Measurements from ENCODE around the gene PAPLN. TPM values are rescaled to one million over a fixed set of nuclear protein-coding genes. Genes with fewer than 3 reads are reported as not detected.
"Not testable (repeated sequence)": the region's sequence is repeated elsewhere in the genome, so short reads cannot be mapped to it uniquely, and the experiment has no call there.

PAPLN gene
- total RNA-seq, 1 experiment from 2014 or later, result not detected

DNA sequence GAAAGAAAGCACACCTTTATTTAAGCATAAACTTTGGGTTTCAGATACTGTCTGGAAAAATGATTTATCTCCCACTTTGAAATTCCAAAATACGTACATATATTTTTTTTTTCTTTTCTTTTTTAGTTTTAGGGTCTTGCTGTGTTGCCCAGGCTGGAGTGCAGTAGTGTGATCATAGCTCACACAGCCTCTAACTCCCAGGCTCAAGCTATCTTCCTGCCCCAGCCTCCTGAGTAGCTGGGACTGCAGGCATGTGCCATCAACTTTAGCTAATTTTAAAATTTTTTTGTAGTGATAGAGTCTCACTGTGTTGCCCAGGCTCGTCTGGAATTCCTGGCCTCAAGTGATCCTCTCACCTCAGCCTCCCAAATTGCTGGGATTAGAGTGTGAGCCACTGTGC is 45.9 kb upstream of the PAPLN start:
- Histone ChIP-seq H3K4me3 (no peak overlapping the region), H3F3A (ENCODE audit: insufficient read depth, low read depth) (peaks cover 10% of the 10 kb centered on the region; the same call in 1 of the 2 replicates), H3K4me2 (no peak overlapping the region), H3K4me1 (replicated peaks; ENCODE audit: insufficient read depth) (peaks cover 10% of the 10 kb centered on the region), H2AFZ (no peak overlapping the region), H4K20me1 (ENCODE audit: insufficient read depth) (no peaks in the 10 kb centered on the region; the same call in 1 of the 2 replicates), H3K36me3 (ENCODE audit: low read depth) (no peaks in the 10 kb centered on the region; the same call in 1 of the 2 replicates), H3K27me3 (ENCODE audit: insufficient read depth, low read depth) (no peaks in the 10 kb centered on the region), H3K27ac (no peak overlapping the region), H3K9me2 (ENCODE audit: insufficient read depth) (no peaks in the 10 kb centered on the region), H3K79me2 (ENCODE audit: low read depth) (no peaks in the 10 kb centered on the region), H3K9me3 (ENCODE audit: insufficient read depth, low read depth) (no peaks in the 10 kb centered on the region)
- TF ChIP-seq EZH2 (IDR thresholded peaks at IDR 0.05; ENCODE audit: low read depth), result no peak
- TF ChIP-seq, protein P1, sequence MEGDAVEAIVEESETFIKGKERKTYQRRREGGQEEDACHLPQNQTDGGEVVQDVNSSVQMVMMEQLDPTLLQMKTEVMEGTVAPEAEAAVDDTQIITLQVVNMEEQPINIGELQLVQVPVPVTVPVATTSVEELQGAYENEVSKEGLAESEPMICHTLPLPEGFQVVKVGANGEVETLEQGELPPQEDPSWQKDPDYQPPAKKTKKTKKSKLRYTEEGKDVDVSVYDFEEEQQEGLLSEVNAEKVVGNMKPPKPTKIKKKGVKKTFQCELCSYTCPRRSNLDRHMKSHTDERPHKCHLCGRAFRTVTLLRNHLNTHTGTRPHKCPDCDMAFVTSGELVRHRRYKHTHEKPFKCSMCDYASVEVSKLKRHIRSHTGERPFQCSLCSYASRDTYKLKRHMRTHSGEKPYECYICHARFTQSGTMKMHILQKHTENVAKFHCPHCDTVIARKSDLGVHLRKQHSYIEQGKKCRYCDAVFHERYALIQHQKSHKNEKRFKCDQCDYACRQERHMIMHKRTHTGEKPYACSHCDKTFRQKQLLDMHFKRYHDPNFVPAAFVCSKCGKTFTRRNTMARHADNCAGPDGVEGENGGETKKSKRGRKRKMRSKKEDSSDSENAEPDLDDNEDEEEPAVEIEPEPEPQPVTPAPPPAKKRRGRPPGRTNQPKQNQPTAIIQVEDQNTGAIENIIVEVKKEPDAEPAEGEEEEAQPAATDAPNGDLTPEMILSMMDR (conservative IDR thresholded peaks at IDR 0.05), result no peak
- no TSS peak for BruUV-seq (replicated peaks)
- intact Hi-C loops (cut with micrococcal nuclease; ENCODE audit: unreplicated experiment), result no loop called here
- ChIA-PET POLR2A (ENCODE audit: unreplicated experiment) (no interaction called here), CTCF (no interaction called here)
- no peak for DNase-seq

DNA sequence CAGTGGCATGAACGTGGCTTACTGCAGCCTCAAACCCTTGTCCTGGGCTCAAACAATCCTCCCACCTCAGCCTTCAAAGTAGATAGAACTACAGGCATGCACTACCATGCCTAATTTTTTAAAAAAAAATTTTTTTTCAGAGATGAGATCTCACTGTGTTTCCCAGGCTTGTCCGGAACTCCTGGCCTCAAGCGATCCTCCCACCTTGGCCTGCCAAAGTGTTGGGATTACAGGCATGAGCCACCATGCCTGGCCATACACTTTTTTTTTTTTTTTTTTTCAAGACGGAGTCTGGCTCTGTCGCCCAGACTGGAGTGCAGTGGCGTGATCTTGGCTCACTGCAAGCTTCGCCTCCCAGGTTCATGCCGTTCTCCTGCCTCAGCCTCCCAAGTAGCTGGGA is 43.0 kb upstream of the PAPLN start:
- H3K4me1 ChIP-seq (replicated peaks; ENCODE audit: insufficient read depth); BruUV-seq (replicated peaks); CTCF ChIA-PET; H3K4me3 ChIP-seq; H3F3A ChIP-seq (ENCODE audit: insufficient read depth, low read depth); H3K36me3 ChIP-seq (ENCODE audit: low read depth); H2AFZ ChIP-seq; H3K4me2 ChIP-seq; intact Hi-C loops (cut with micrococcal nuclease; ENCODE audit: unreplicated experiment); POLR2A ChIA-PET (ENCODE audit: unreplicated experiment); DNase-seq; H3K27me3 ChIP-seq (ENCODE audit: insufficient read depth, low read depth); H3K9me3 ChIP-seq (ENCODE audit: insufficient read depth, low read depth); H3K27ac ChIP-seq; H4K20me1 ChIP-seq (ENCODE audit: insufficient read depth); H3K9me2 ChIP-seq (ENCODE audit: insufficient read depth); H3K79me2 ChIP-seq (ENCODE audit: low read depth): not testable (repeated sequence)

DNA sequence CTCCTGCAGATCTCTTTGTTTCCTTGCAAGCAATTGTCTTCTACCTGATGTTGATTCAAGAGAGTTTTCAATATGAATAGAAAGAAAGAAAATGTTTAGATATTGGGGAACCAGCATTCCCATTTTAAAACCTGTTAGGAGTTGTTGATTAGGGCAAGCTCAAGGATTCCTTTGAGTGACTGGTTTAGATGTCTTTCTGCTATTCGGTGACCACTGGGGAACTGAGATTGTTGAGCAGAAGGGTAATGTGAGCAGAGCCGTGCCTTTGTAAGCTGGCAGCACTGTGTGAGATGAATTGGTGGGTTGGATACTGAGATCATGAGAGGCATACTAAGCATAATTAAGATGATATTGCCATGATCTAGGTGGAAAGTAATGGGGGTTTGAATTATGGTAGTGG is 39.1 kb upstream of the PAPLN start:
- Histone ChIP-seq H3K4me3 (no peak overlapping the region), H3F3A (ENCODE audit: insufficient read depth, low read depth) (no peaks in the 10 kb centered on the region), H3K79me2 (ENCODE audit: low read depth) (no peaks in the 10 kb centered on the region), H3K36me3 (ENCODE audit: low read depth) (no peaks in the 10 kb centered on the region; the same call in 1 of the 2 replicates), H3K4me2 (no peak overlapping the region), H4K20me1 (ENCODE audit: insufficient read depth) (no peaks in the 10 kb centered on the region; the same call in 1 of the 2 replicates), H3K4me1 (replicated peaks; ENCODE audit: insufficient read depth) (no peaks in the 10 kb centered on the region), H3K27ac (no peak overlapping the region), H2AFZ (no peak overlapping the region), H3K9me2 (ENCODE audit: insufficient read depth) (no peaks in the 10 kb centered on the region), H3K9me3 (ENCODE audit: insufficient read depth, low read depth) (no peaks in the 10 kb centered on the region), H3K27me3 (ENCODE audit: insufficient read depth, low read depth) (no peaks in the 10 kb centered on the region)
- CTCF ChIA-PET, result no interaction called here
- intact Hi-C loops (cut with micrococcal nuclease; ENCODE audit: unreplicated experiment), result no loop called here
- TF ChIP-seq EZH2 (IDR thresholded peaks at IDR 0.05; ENCODE audit: low read depth), result no peak
- TF ChIP-seq, protein P1 (conservative IDR thresholded peaks at IDR 0.05), result no peak
- no TSS peak for BruUV-seq (replicated peaks)
- no peak for DNase-seq
- POLR2A ChIA-PET (ENCODE audit: unreplicated experiment), result no interaction called here

DNA sequence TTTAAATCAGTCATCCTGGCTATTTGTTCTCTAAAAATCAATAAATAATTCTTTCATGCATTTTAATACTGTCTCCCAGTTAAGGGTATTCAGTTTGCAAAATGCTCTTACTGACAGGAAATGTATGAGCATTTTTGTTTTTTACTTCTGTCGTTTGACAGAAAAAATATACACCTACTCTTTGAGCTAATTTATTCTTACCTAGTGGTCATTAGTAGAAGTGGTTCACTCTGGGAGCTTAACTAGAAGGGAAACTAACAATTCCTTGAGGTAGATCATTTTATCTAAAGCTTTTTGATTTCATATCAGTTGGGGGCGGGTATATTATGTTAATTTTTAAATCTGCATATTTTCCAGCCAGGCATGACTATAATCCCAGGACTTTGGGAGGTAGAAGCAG is 33.8 kb upstream of the PAPLN start:
- no peaks in the 10 kb centered on the region; the same call in 1 of the 2 replicates for H3K9me3 ChIP-seq (ENCODE audit: insufficient read depth, low read depth)
- intact Hi-C loops (cut with micrococcal nuclease; ENCODE audit: unreplicated experiment), result no loop called here
- no peak overlapping the region for H2AFZ ChIP-seq
- 0 out of 2 replicates have a peak, but pooled peaks cover 11% of the 10 kb centered on the region for H3K36me3 ChIP-seq (ENCODE audit: low read depth)
- no peaks in the 10 kb centered on the region for H4K20me1 ChIP-seq (ENCODE audit: insufficient read depth)
- no peak overlapping the region for H3K4me2 ChIP-seq
- CTCF ChIA-PET, result interaction anchor here (0.6 kb wide), 1 partner anchor 68 kb away, joined by 3 read pairs; no protein-coding TSS in a partner anchor
- POLR2A ChIA-PET (ENCODE audit: unreplicated experiment), result no interaction called here
- H3K27me3 ChIP-seq (ENCODE audit: insufficient read depth, low read depth), result no peaks in the 10 kb centered on the region
- no peak overlapping the region for H3K4me3 ChIP-seq
- no peaks in the 10 kb centered on the region for H3K79me2 ChIP-seq (ENCODE audit: low read depth)
- no TSS peak for BruUV-seq (replicated peaks)
- TF ChIP-seq, protein P1 (conservative IDR thresholded peaks at IDR 0.05), result no peak
- TF ChIP-seq EZH2 (IDR thresholded peaks at IDR 0.05; ENCODE audit: low read depth), result no peak
- no peaks in the 10 kb centered on the region for H3K4me1 ChIP-seq (replicated peaks; ENCODE audit: insufficient read depth)
- no peaks in the 10 kb centered on the region for H3K9me2 ChIP-seq (ENCODE audit: insufficient read depth)
- H3K27ac ChIP-seq, result no peak overlapping the region
- no peak for DNase-seq
- H3F3A ChIP-seq (ENCODE audit: insufficient read depth, low read depth), result no peaks in the 10 kb centered on the region

All from PC-9 (cell line).